ENCODE measurements around the gene KCNK7. TPM values are rescaled to one million over a fixed set of nuclear protein-coding genes. Genes with fewer than 3 reads are reported as not detected.

The KCNK7 gene
- total RNA-seq, 1 experiment from 2014 or later: 1.4 TPM

- H3K27ac Mint-ChIP-seq (ENCODE audit: unreplicated experiment): peak overlapping the region; percentile 75
- H3K9me3 Mint-ChIP-seq (ENCODE audit: low read depth, unreplicated experiment): no peaks in the 10 kb centered on the region
- intact Hi-C loops (cut with micrococcal nuclease; ENCODE audit: unreplicated experiment): no loop called here
- H3K4me3 Mint-ChIP-seq (ENCODE audit: low read depth, unreplicated experiment): peak overlapping the region; percentile 46
- TF ChIP-seq CTCF (IDR thresholded peaks at IDR 0.05; ENCODE audit: unreplicated experiment): no peak
- DNase-seq: no peak
- CTCF ChIA-PET: interaction anchor here (0.7 to 3.3 kb wide), 4 partner anchors 11 to 34 kb away, joined by 3 to 21 read pairs (median 6); partner anchors contain the start of genes EHBP1L1, SCYL1 and ZNRD2
- H3K27me3 Mint-ChIP-seq (ENCODE audit: unreplicated experiment): no peaks in the 10 kb centered on the region
- peaks cover 53% of the 10 kb centered on the region for H3K36me3 Mint-ChIP-seq (ENCODE audit: insufficient read depth, unreplicated experiment)
- no TSS peak for BruUV-seq (replicated peaks)
- H3K4me1 Mint-ChIP-seq (ENCODE audit: low read depth, unreplicated experiment): peaks cover 69% of the 10 kb centered on the region
These were observed 36.1 kb downstream of the KCNK7 start for GRCh38 chr11:65559535-65559934.

- BruUV-seq (replicated peaks): no TSS peak
- DNase-seq: no peak
- CTCF ChIA-PET: interaction anchor here (1.0 to 3.3 kb wide), 2 partner anchors 11 to 19 kb away, joined by 3 to 21 read pairs; partner anchors contain the start of gene ZNRD2
These were observed 36.6 kb downstream of the KCNK7 start for GRCh38 chr11:65558930-65559509.

GRCh38 chr11:65558002-65558929, 37.3 kb downstream of the KCNK7 start, which contains the start of gene LTBP3:
Gene LTBP3, minus strand, starts transcription at chr11:65558359. Its CDS starts 400 bp downstream, at chr11:65557959.
- peak within 1 kb of the TSS; percentile 85 for H3K27ac Mint-ChIP-seq (ENCODE audit: unreplicated experiment)
- intact Hi-C loops (cut with micrococcal nuclease; ENCODE audit: unreplicated experiment): no loop called here

More at GRCh38 chr11:65558930-65559509, 36.6 kb downstream of the KCNK7 start:
- H3K4me1 Mint-ChIP-seq (ENCODE audit: low read depth, unreplicated experiment): peaks cover 72% of the 10 kb centered on the region
- peak overlapping the region; percentile 77 for H3K4me3 Mint-ChIP-seq (ENCODE audit: low read depth, unreplicated experiment)
- peak overlapping the region; percentile 20 for H3K27ac Mint-ChIP-seq (ENCODE audit: unreplicated experiment)
- H3K27me3 Mint-ChIP-seq (ENCODE audit: unreplicated experiment): no peaks in the 10 kb centered on the region
- H3K9me3 Mint-ChIP-seq (ENCODE audit: low read depth, unreplicated experiment): no peaks in the 10 kb centered on the region
- intact Hi-C loops (cut with micrococcal nuclease; ENCODE audit: unreplicated experiment): no loop called here
- peaks cover 57% of the 10 kb centered on the region for H3K36me3 Mint-ChIP-seq (ENCODE audit: insufficient read depth, unreplicated experiment)
- TF ChIP-seq CTCF (IDR thresholded peaks at IDR 0.05; ENCODE audit: unreplicated experiment): no peak

More at GRCh38 chr11:65558002-65558929, 37.3 kb downstream of the KCNK7 start, which contains the start of gene LTBP3:
- peak within 1 kb of the TSS; percentile 77 for H3K4me3 Mint-ChIP-seq (ENCODE audit: low read depth, unreplicated experiment)
- TF ChIP-seq CTCF (IDR thresholded peaks at IDR 0.05; ENCODE audit: unreplicated experiment): no peak
- CTCF ChIA-PET: interaction anchor here (1.0 to 3.3 kb wide), 2 partner anchors 12 to 18 kb away, joined by 3 to 21 read pairs; partner anchors contain the start of gene ZNRD2
- peak; percentile 81 for DNase-seq
- H3K4me1 Mint-ChIP-seq (ENCODE audit: low read depth, unreplicated experiment): peaks cover 68% of the 10 kb centered on the region
- peaks cover 56% of the 10 kb centered on the region for H3K36me3 Mint-ChIP-seq (ENCODE audit: insufficient read depth, unreplicated experiment)
- no peaks in the 10 kb centered on the region for H3K27me3 Mint-ChIP-seq (ENCODE audit: unreplicated experiment)
- no TSS peak for BruUV-seq (replicated peaks)
- H3K9me3 Mint-ChIP-seq (ENCODE audit: low read depth, unreplicated experiment): no peaks in the 10 kb centered on the region
